ENCODE results near the gene MYO1E.
"Not testable (repeated sequence)": the region's sequence is repeated elsewhere in the genome, so short reads cannot be mapped to it uniquely, and the experiment has no call there.

MYO1E gene

GRCh38 chr15:59283717-59284391 lies 88.8 kb downstream of the MYO1E start:
- DNase-seq, result no peak

- no peak for DNase-seq
Observed at GRCh38 chr15:59282515-59283337, 89.9 kb downstream of the MYO1E start.

- DNase-seq, result no peak
Observed at GRCh38 chr15:59281699-59282098, 91.0 kb downstream of the MYO1E start.

- DNase-seq, result no peak
Observed at GRCh38 chr15:59280855-59281254, 91.8 kb downstream of the MYO1E start.

- not testable (repeated sequence) for DNase-seq
Observed at GRCh38 chr15:59280292-59280691, 92.4 kb downstream of the MYO1E start.

- DNase-seq, result no peak
Observed at GRCh38 chr15:59279023-59279422, 93.6 kb downstream of the MYO1E start.

- DNase-seq, result no peak
Observed at GRCh38 chr15:59278120-59278519, 94.6 kb downstream of the MYO1E start.

- DNase-seq, result no peak
Observed at GRCh38 chr15:59276225-59277178, 96.2 kb downstream of the MYO1E start.

- no peak for DNase-seq
Observed at GRCh38 chr15:59274126-59274970, 98.3 kb downstream of the MYO1E start.

- no peak for DNase-seq
Observed at GRCh38 chr15:59273234-59273633, 99.4 kb downstream of the MYO1E start.

- no peak for DNase-seq
Observed at GRCh38 chr15:59271595-59272201, 101.0 kb downstream of the MYO1E start.

- no peak for DNase-seq
Observed at GRCh38 chr15:59268852-59269407, 103.7 kb downstream of the MYO1E start.

GRCh38 chr15:59268168-59268851 lies 104.4 kb downstream of the MYO1E start:
- no peak for DNase-seq

GRCh38 chr15:59266028-59266427 lies 106.6 kb downstream of the MYO1E start:
- no peak for DNase-seq

GRCh38 chr15:59262316-59262715 lies 110.4 kb downstream of the MYO1E start:
- no peak for DNase-seq

- DNase-seq, result no peak
Observed at GRCh38 chr15:59260090-59260489, 112.6 kb downstream of the MYO1E start.

GRCh38 chr15:59259137-59259943 lies 113.3 kb downstream of the MYO1E start:
- no peak for DNase-seq

- DNase-seq, result no peak
Observed at GRCh38 chr15:59258317-59258716, 114.4 kb downstream of the MYO1E start.

- no peak for DNase-seq
Observed at GRCh38 chr15:59257140-59257539, 115.5 kb downstream of the MYO1E start.

- no peak for DNase-seq
Observed at GRCh38 chr15:59256482-59256881, 116.2 kb downstream of the MYO1E start.

Data from activated CD4-positive, alpha-beta T cell treated with anti-CD3 and anti-CD28 coated beads, Interleukin-2, amount 50 U/mL, for 1 hour (primary cell).